HL-60 (cell line): ENCODE measurements around the gene IFT52.

Experiments
- CTCF ChIP-seq: IDR thresholded peaks from one replicate; pipeline ENCODE4 v1.5.1; 2011; ENCODE audit warnings: low read length, control low read depth, inconsistent platforms; ENCODE audit not compliant: insufficient read depth
- GABPA ChIP-seq: IDR thresholded peaks from 2 replicates; pipeline ENCODE4 v1.6.1; 2012; ENCODE audit warnings: low read depth
- POLR2AphosphoS5 ChIP-seq: IDR thresholded peaks from 2 replicates; pipeline ENCODE4 v1.6.1; 2012; ENCODE audit warnings: low read depth
- REST ChIP-seq: IDR thresholded peaks from 2 replicates; pipeline ENCODE4 v1.6.1; 2012; ENCODE audit warnings: low read depth; ENCODE audit not compliant: insufficient replicate concordance
- SPI1 ChIP-seq: IDR thresholded peaks from 2 replicates; pipeline ENCODE4 v1.6.1; 2012; ENCODE audit warnings: low read depth, mild to moderate bottlenecking, borderline replicate concordance

GRCh38 chr20:43571771-43572170 is 19.0 kb upstream of the IFT52 start:
- TF ChIP-seq CTCF (no peak), REST (no peak), POLR2AphosphoS5 (no peak), GABPA (no peak), SPI1 (no peak)
